ENCODE data around the gene ST8SIA5.

ST8SIA5 gene

GRCh38 chr18:46711444-46711863 is 45.4 kb downstream of the ST8SIA5 start:
- DNase-seq = peak in 7 of 58 donors; percentile 8 to 48 (median 19)

- DNase-seq = no peak
Observed at GRCh38 chr18:46706968-46707367, 49.9 kb downstream of the ST8SIA5 start.

- DNase-seq = no peak
Observed at GRCh38 chr18:46705521-46705920, 51.3 kb downstream of the ST8SIA5 start.

- DNase-seq = no peak
Observed at GRCh38 chr18:46704816-46705215, 52.0 kb downstream of the ST8SIA5 start.

- DNase-seq = no peak
Observed at GRCh38 chr18:46704189-46704588, 52.7 kb downstream of the ST8SIA5 start.

- DNase-seq = no peak
Observed at GRCh38 chr18:46702471-46702870, 54.4 kb downstream of the ST8SIA5 start.

GRCh38 chr18:46700066-46700824 is 56.6 kb downstream of the ST8SIA5 start:
- no peak for DNase-seq

GRCh38 chr18:46696702-46697101 is 60.2 kb downstream of the ST8SIA5 start:
- DNase-seq = no peak

GRCh38 chr18:46696268-46696667 is 60.6 kb downstream of the ST8SIA5 start:
- no peak for DNase-seq

GRCh38 chr18:46693996-46694395 is 62.9 kb downstream of the ST8SIA5 start:
- no peak for DNase-seq

GRCh38 chr18:46688853-46689525 is 67.9 kb downstream of the ST8SIA5 start:
- no peak for DNase-seq

GRCh38 chr18:46686186-46686585 is 70.7 kb downstream of the ST8SIA5 start:
- no peak for DNase-seq

- no peak for DNase-seq
Observed at GRCh38 chr18:46683252-46683651, 73.6 kb downstream of the ST8SIA5 start.

- peak in 3 of 58 donors; percentile 7 to 36 (median 21) for DNase-seq
Observed at GRCh38 chr18:46680784-46681695, 75.8 kb downstream of the ST8SIA5 start.

GRCh38 chr18:46679846-46680598 is 76.8 kb downstream of the ST8SIA5 start:
- no peak for DNase-seq

- no peak for DNase-seq
Observed at GRCh38 chr18:46678785-46679399, 78.0 kb downstream of the ST8SIA5 start.

GRCh38 chr18:46678041-46678440 is 78.8 kb downstream of the ST8SIA5 start:
- no peak for DNase-seq

- DNase-seq = no peak
Observed at GRCh38 chr18:46677611-46678010, 79.2 kb downstream of the ST8SIA5 start.

- DNase-seq = no peak
Observed at GRCh38 chr18:46676182-46676835, 80.5 kb downstream of the ST8SIA5 start.

GRCh38 chr18:46675112-46675511 is 81.7 kb downstream of the ST8SIA5 start:
- no peak for DNase-seq

All from anterior cingulate cortex (tissue), 58 donors.